ENCODE results near the gene CUL3. TPM values are rescaled to one million over a fixed set of nuclear protein-coding genes. Genes with fewer than 3 reads are reported as not detected.

The CUL3 gene
- total and polyA plus RNA-seq, 2 of the 8 experiments (the other 6 are each of a cell fraction or from before 2014, with no cell fraction given), result 28.5 to 113 TPM

DNA sequence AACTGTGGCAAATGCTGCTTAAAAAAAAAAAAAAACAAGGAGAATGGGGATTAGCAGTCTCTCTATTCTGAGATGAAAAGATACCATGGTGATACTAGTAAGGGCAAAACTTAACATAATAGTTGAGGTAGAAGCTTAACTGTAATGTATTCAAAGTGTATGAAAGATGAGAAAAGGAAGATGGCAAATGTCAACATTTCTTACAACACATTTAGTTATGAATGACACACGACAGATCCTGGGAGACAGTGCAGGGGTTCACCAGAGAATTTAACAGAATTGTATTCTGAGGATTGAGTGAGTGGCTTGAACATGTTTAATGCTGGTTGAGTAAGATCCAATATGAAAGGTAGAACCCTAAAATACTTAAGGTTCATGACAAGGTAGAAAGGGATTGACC, 52.7 kb downstream of the CUL3 start:
- DNase-seq (ENCODE audit: low read depth in 1 of 2, low spot score in 2 of 2), result no peak
- Histone ChIP-seq H3K79me1 (ENCODE audit: low read depth, low read length) (peaks cover 3% of the 10 kb centered on the region; the same call in 1 of the 2 replicates), H2BK5ac (ENCODE audit: low read depth, low read length) (no peak overlapping the region), H2AK5ac (ENCODE audit: low read depth, low read length) (no peak overlapping the region), H2AFZ (ENCODE audit: low read length) (no peak overlapping the region), H2BK12ac (ENCODE audit: low read depth, low read length) (no peak overlapping the region), H4K91ac (replicated peaks; ENCODE audit: insufficient read length, low read length) (no peak overlapping the region), H3K9me3 (ENCODE audit: insufficient read depth in 2 of 2, low read depth in 1 of 2, low read length in 1 of 2) (0 out of 4 replicates have a peak, but pooled peaks cover 0 to 3% of the 10 kb centered on the region in 2 experiments), H3K36me3 (ENCODE audit: control insufficient read depth in 2 of 4, insufficient read depth in 4 of 4, low read length in 3 of 4) (peaks cover 0 to 11% (median 2%) of the 10 kb centered on the region in 4 experiments; a peak in 2 of 8 replicates), H3K18ac (ENCODE audit: extremely low read depth, low read length) (no peak overlapping the region), H4K5ac (ENCODE audit: insufficient read length, low read depth, low read length) (no peak overlapping the region), H3K9ac (replicated peaks in 1 of 4; ENCODE audit: extremely low read depth in 1 of 4, low read depth in 3 of 4, low read length in 3 of 4) (no peak overlapping the region), H2BK120ac (replicated peaks; ENCODE audit: low read depth, low read length) (no peak overlapping the region), H3K4me1 (replicated peaks in 1 of 4; ENCODE audit: control insufficient read depth in 3 of 4, insufficient read depth in 4 of 4, low read length in 3 of 4) (peaks cover 0 to 5% (median 0%) of the 10 kb centered on the region in 4 experiments; a peak in 2 of 7 replicates), H4K8ac (ENCODE audit: extremely low read depth, insufficient read depth, low read length) (no peak overlapping the region), H3K27ac (ENCODE audit: low read depth, low read length) (no peak overlapping the region), H3K4ac (replicated peaks; ENCODE audit: insufficient read length, low read depth, low read length) (no peak overlapping the region), H4K20me1 (replicated peaks in 1 of 2; ENCODE audit: control insufficient read depth in 1 of 2, insufficient read depth in 2 of 2, low read length in 2 of 2) (peaks cover 2 to 4% of the 10 kb centered on the region in 2 experiments), H2BK20ac (ENCODE audit: low read length) (no peak overlapping the region), H3K4me2 (ENCODE audit: insufficient read depth in 1 of 2, low read depth in 2 of 2, low read length in 2 of 2) (no peak overlapping the region), H2BK15ac (ENCODE audit: low read length) (no peak overlapping the region), H3K23me2 (ENCODE audit: low read depth, low read length) (no peaks in the 10 kb centered on the region), H3K27me3 (replicated peaks in 1 of 4; ENCODE audit: control insufficient read depth in 3 of 4, extremely low read depth in 1 of 4, insufficient read depth in 3 of 4, low read length in 3 of 4) (no peaks in the 10 kb centered on the region), H3K56ac (replicated peaks; ENCODE audit: insufficient read length, low read depth, low read length) (no peak overlapping the region), H3K79me2 (ENCODE audit: control insufficient read depth in 1 of 2, insufficient read depth in 2 of 2, low read length in 2 of 2) (peaks cover 0 to 70% of the 10 kb centered on the region in 2 experiments; a peak in 3 of 4 replicates), H3K14ac (ENCODE audit: insufficient read length) (no peak overlapping the region), H3K23ac (ENCODE audit: insufficient read length) (no peak overlapping the region), H3K4me3 (ENCODE audit: extremely low read depth in 1 of 4, insufficient read depth in 2 of 4, low read depth in 3 of 4, low read length in 4 of 4) (no peak overlapping the region)
- ChIA-PET CTCF (ENCODE audit: partially characterized antibody) (no interaction called here), POLR2A (ENCODE audit: partially characterized antibody) (no interaction called here)
- no peak for TF ChIP-seq JUND (IDR thresholded peaks at IDR 0.05; ENCODE audit: low read length)
- TF ChIP-seq SIX5 (IDR thresholded peaks at IDR 0.05; ENCODE audit: low read depth, low read length), result no peak
- TF ChIP-seq RAD21 (IDR thresholded peaks at IDR 0.05 in 1 of 2, conservative IDR thresholded peaks at IDR 0.05 in 1 of 2; ENCODE audit: low read depth in 2 of 2, low read length in 2 of 2), result no peak
- TF ChIP-seq GABPA (IDR thresholded peaks at IDR 0.05; ENCODE audit: borderline replicate concordance, insufficient read depth, low read length), result no peak
- TF ChIP-seq SP2 (IDR thresholded peaks at IDR 0.05; ENCODE audit: low read length), result no peak
- TF ChIP-seq FOSL1 (IDR thresholded peaks at IDR 0.05; ENCODE audit: insufficient read depth, low read depth, low read length), result no peak
- no peak for TF ChIP-seq SRF (IDR thresholded peaks at IDR 0.05; ENCODE audit: low read depth, low read length)
- TF ChIP-seq EP300 (IDR thresholded peaks at IDR 0.05; ENCODE audit: borderline replicate concordance in 1 of 2, low read depth in 2 of 2, low read length in 2 of 2), result no peak
- no peak for TF ChIP-seq CEBPB (IDR thresholded peaks at IDR 0.05; ENCODE audit: low read depth, low read length)
- FAIRE-seq, result no peak
- 87% methylated on average over 1 of the region's 1 CpG; no CpG with 5 or more reads in 1 of the 2 experiments for WGBS, 2 experiments (ENCODE audit: extremely low coverage in 1 of 2, insufficient coverage in 1 of 2, insufficient read length in 1 of 2, insufficient replicate concordance in 2 of 2, low coverage in 1 of 2, low lambda C conversion rate in 2 of 2, missing lambda C conversion rate in 1 of 2)

Data from H1 (cell line).